Vagina (tissue), 2 donors: ENCODE data around the gene SPG21. TPM values are rescaled to one million over a fixed set of nuclear protein-coding genes. Genes with fewer than 3 reads are reported as not detected.

Experiments
- DNase-seq, 2 donors: peaks; one replicate each; pipeline ENCODE4 v3.0.0-alpha.2; 2017; ENCODE audit errors: extremely low spot score in 2 of 2
- H3K27ac ChIP-seq: fragments of 200-600 bp; sonication (generic); one replicate; pipeline ENCODE4 v1.5.1; 2019
- H3K27me3 ChIP-seq: fragments of 200-600 bp; sonication (generic); one replicate; pipeline ENCODE4 v1.5.1; 2019
- H3K36me3 ChIP-seq, 2 donors: fragments of 200-600 bp; sonication (generic); one replicate each; pipeline ENCODE4 v1.5.1; 2017 to 2019
- H3K4me1 ChIP-seq: fragments of 200-600 bp; sonication (generic); one replicate; pipeline ENCODE4 v1.5.1; 2019
- H3K4me3 ChIP-seq, 2 donors: fragments of 200-600 bp; sonication (generic); 1 replicate in 1 of 2; 2 replicates in 1 of 2; pipeline ENCODE4 v1.5.1; 2016 to 2019
- H3K9me3 ChIP-seq: fragments of 200-600 bp; sonication (generic); one replicate; pipeline ENCODE4 v1.5.1; 2019
- CTCF ChIP-seq, 3 experiments: fragments of 450-650 bp in 2 of 3; fragments of 200-600 bp in 1 of 3; sonication (generic) in 1 of 3; IDR thresholded peaks; one replicate each; pipeline ENCODE4 v1.5.1; 2017 to 2019; ENCODE audit warnings: antibody characterized with exemption in 3 of 3, mild to moderate bottlenecking in 2 of 3, moderate library complexity in 2 of 3
- POLR2A ChIP-seq, 2 donors: fragments of 450-650 bp; IDR thresholded peaks; one replicate each; pipeline ENCODE4 v1.6.1; 2017; ENCODE audit warnings: antibody characterized with exemption in 2 of 2, mild to moderate bottlenecking in 2 of 2, moderate library complexity in 2 of 2
- POLR2AphosphoS5 ChIP-seq, 2 donors: sonication (generic); formaldehyde crosslinking; IDR thresholded peaks; one replicate each; pipeline ENCODE4 v1.9.0; 2017; ENCODE audit warnings: antibody characterized with exemption in 2 of 2, mild to moderate bottlenecking in 2 of 2, low read depth in 1 of 2; ENCODE audit not compliant: insufficient read depth in 1 of 2
- intact Hi-C: fragments of 100-400 bp; cut with DNase I; formaldehyde crosslinking; loops from one replicate; pipeline ENCODE4 v1.15.1; 2023
- total RNA-seq: library from RNA; depleted of rRNA; stranded (reverse); fragments of >200 nt; gene quantifications from one replicate; pipeline ENCODE4 v1.2.3, GENCODE V29; 2016

Gene SPG21
- total RNA-seq, 1 donor from 2014 or later = 62.6 TPM

GRCh38 chr15:64943512-64944225 lies 46.0 kb downstream of the SPG21 start:
- no peaks in the 10 kb centered on the region for H3K9me3 ChIP-seq
- H3K4me1 ChIP-seq = no peaks in the 10 kb centered on the region
- DNase-seq = no peak
- H3K36me3 ChIP-seq = no peaks in the 10 kb centered on the region
- intact Hi-C loops = no loop called here
- no peaks in the 10 kb centered on the region for H3K27me3 ChIP-seq
- no peak overlapping the region for H3K4me3 ChIP-seq
- no peak for TF ChIP-seq POLR2A (IDR thresholded peaks at IDR 0.05)
- no peak for TF ChIP-seq POLR2AphosphoS5 (IDR thresholded peaks at IDR 0.05; ENCODE audit: insufficient read depth in 1 of 2, low read depth in 1 of 2)
- TF ChIP-seq CTCF (IDR thresholded peaks at IDR 0.05) = no peak
- no peak overlapping the region for H3K27ac ChIP-seq

- no peak for TF ChIP-seq CTCF (IDR thresholded peaks at IDR 0.05)
- no peak for TF ChIP-seq POLR2AphosphoS5 (IDR thresholded peaks at IDR 0.05; ENCODE audit: insufficient read depth in 1 of 2, low read depth in 1 of 2)
- TF ChIP-seq POLR2A (IDR thresholded peaks at IDR 0.05) = no peak
- intact Hi-C loops = no loop called here
Observed at GRCh38 chr15:64942356-64942755, 47.4 kb downstream of the SPG21 start.

GRCh38 chr15:64938192-64938591 lies 51.5 kb downstream of the SPG21 start:
- Histone ChIP-seq H3K4me1 (no peaks in the 10 kb centered on the region), H3K27me3 (no peaks in the 10 kb centered on the region), H3K9me3 (no peaks in the 10 kb centered on the region), H3K36me3 (peaks cover 0 to 1% of the 10 kb centered on the region in 2 donors), H3K4me3 (no peak overlapping the region), H3K27ac (no peak overlapping the region)
- intact Hi-C loops = no loop called here
- peak in 1 of 2 donors; percentile 25 for DNase-seq
- TF ChIP-seq POLR2A (IDR thresholded peaks at IDR 0.05) = no peak
- TF ChIP-seq POLR2AphosphoS5 (IDR thresholded peaks at IDR 0.05; ENCODE audit: insufficient read depth in 1 of 2, low read depth in 1 of 2) = peak in 1 of 2 donors; percentile 30
- TF ChIP-seq CTCF (IDR thresholded peaks at IDR 0.05) = no peak

More at GRCh38 chr15:64942356-64942755, 47.4 kb downstream of the SPG21 start:
- no peak for DNase-seq
- H3K36me3 ChIP-seq = no peaks in the 10 kb centered on the region
- H3K4me3 ChIP-seq = no peak overlapping the region
- H3K4me1 ChIP-seq = no peaks in the 10 kb centered on the region
- H3K27ac ChIP-seq = no peak overlapping the region
- no peaks in the 10 kb centered on the region for H3K27me3 ChIP-seq
- no peaks in the 10 kb centered on the region for H3K9me3 ChIP-seq

GRCh38 chr15:64934023-64934422 lies 55.7 kb downstream of the SPG21 start:
- intact Hi-C loops = no loop called here
- H3K4me3 ChIP-seq = no peak overlapping the region
- no peak for TF ChIP-seq CTCF (IDR thresholded peaks at IDR 0.05)
- TF ChIP-seq POLR2AphosphoS5 (IDR thresholded peaks at IDR 0.05; ENCODE audit: insufficient read depth in 1 of 2, low read depth in 1 of 2) = no peak
- TF ChIP-seq POLR2A (IDR thresholded peaks at IDR 0.05) = no peak
- peak in 1 of 2 donors; percentile 29 for DNase-seq
- peaks cover 0 to 12% of the 10 kb centered on the region in 2 donors for H3K36me3 ChIP-seq
- no peaks in the 10 kb centered on the region for H3K27me3 ChIP-seq
- H3K9me3 ChIP-seq = no peaks in the 10 kb centered on the region
- no peak overlapping the region for H3K27ac ChIP-seq
- no peaks in the 10 kb centered on the region for H3K4me1 ChIP-seq

GRCh38 chr15:64931381-64931780 lies 58.3 kb downstream of the SPG21 start:
- TF ChIP-seq POLR2A (IDR thresholded peaks at IDR 0.05) (no peak), CTCF (IDR thresholded peaks at IDR 0.05) (no peak), POLR2AphosphoS5 (IDR thresholded peaks at IDR 0.05; ENCODE audit: insufficient read depth in 1 of 2, low read depth in 1 of 2) (no peak)

More at GRCh38 chr15:64931381-64931780, 58.3 kb downstream of the SPG21 start:
- Histone ChIP-seq H3K27me3 (no peaks in the 10 kb centered on the region), H3K4me3 (no peak overlapping the region), H3K36me3 (peaks cover 0 to 12% of the 10 kb centered on the region in 2 donors), H3K9me3 (no peaks in the 10 kb centered on the region), H3K27ac (no peak overlapping the region), H3K4me1 (no peaks in the 10 kb centered on the region)
- peak; percentile 20 to 91 for DNase-seq
- intact Hi-C loops = no loop called here
